HG02973 (cell line): ENCODE results near the gene NRP1.
"Not testable (repeated sequence)": the region's sequence is repeated elsewhere in the genome, so short reads cannot be mapped to it uniquely, and the experiment has no call there.

Source experiments
- ATAC-seq: cut with Tn5 transposase; IDR thresholded peaks from one replicate; pipeline ENCODE4 v1.9.1; 2021; ENCODE audit warnings: moderate library complexity; ENCODE audit not compliant: unreplicated experiment

NRP1 gene

DNA sequence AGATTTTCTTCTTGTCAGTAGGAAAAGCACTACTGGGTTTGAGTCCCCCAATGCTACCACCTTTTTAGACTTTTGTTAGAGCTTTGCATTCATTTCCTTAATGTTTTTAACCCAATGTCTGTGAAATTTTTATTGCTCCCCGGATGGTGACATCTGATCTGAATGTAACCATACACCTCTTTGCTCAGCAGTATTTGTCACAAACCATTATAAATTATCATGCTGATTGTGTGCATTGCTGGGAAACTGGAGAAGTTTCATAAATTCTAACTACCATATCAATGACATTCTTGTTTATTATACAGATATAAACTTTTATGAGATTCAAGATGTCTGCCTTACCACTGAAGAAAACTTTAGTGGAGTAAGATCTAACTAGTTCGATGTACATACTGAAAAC, 8.5 kb downstream of the NRP1 start:
- ATAC-seq, result no peak

DNA sequence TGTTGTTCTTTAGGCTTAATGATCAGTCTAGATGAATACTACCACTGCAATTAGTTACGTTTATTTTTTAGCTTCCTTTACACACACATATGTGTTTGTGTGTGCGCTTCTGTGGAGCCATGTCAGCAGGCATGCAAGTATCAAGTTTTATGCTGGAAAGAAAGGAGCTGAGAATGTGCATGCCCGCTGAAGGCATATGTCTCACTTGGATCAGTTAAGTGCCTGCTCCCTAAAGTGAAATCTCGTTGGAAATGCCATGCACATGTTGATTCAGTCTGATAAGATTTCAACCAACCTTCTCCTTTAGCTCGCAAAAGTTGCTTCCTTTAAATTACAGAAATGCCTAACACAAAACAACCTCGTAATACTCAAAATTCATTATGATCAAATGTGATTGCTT, 10.7 kb downstream of the NRP1 start:
- ATAC-seq, result no peak

DNA sequence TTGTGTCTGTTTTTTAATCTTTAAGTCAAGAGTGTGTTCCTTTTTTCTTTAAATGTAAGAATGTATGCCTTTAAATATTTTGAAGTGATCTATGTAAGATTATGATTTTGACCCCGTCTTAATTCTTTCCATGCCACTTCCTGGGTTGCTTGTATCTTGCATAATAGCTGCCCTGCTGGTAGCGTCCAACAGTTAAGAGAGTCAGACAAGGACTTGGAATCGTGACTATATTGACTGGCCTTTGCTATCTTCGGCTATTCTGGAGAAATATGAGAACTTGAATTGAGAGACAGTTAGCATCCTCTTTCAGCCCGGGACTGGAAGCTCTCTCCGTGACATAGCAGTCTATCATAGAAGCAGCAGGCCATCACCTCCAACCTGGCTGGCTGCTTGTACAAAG, 13.0 kb downstream of the NRP1 start:
- ATAC-seq, result no peak

DNA sequence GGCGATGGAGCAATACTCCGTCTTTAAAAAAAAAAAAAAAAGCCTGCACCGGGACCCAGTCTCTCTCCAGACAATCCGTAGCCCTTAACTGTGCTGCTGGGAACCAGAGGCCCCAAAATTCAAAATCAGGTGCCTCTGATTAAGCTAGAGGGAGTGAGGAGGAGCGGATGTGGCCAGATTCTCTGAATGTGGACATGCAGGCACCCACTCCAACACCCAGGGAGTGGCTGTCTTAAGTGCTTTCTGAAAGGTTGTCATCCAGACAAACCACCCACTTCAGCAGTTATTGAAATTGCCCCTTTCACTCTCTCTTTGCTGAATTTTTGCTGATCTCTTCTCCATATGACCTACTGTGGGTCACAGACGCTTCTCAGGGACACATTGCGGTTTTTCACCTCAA, 14.2 kb downstream of the NRP1 start:
- no peak for ATAC-seq

DNA sequence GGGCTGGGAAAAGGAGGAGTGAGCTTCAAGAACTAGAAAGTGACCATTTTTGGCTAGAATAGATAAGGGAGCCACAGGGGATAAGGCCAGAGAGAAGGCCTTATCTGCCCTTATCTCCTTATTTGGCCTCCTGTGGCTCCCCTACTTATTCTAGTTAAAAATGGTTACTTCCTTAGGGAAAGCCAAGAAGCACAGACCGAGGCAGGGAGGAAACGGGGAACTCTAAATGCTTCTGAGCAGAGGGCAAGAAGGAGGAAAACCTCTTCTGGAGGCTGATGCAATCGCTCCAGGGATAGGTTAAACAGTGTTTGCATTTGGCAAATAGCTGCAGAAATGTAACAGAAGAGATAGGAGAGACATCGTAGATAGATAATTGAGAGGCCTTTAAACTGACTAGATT, 18.6 kb downstream of the NRP1 start:
- ATAC-seq, result no peak

DNA sequence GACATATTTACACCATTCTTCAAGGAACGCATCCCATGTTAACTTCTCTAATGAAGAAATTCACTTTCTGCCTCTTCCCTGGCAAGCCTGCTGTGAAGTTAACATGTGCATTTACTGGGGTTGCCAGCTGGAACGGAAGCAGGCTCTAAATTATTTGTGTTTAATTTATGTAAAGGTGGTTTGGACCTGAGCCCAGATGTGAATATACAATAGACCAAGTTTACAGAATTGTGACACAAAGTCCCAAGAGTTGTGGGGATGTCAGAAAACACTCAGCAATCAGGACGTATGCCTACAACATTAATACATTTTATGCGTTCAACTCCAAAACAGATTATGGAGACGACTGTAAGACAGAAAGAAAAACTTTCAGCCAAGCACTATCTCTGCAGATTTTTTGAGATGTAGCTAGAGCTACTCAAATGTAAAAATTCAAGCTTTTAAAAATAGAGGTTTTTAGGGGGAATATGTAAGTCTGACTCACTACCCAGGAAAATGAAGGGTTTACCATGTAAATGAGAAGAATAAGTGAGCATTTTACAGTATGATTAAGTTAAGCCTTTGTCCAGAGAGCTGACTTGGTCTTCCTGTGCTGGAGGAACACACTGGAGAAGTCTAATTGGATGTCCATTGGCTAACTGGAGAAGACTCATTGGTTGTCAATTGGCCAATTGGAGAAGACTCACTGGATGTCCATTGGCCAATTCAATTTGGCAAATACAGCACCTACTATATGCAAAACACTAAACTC, 19.5 kb downstream of the NRP1 start:
- no peak for ATAC-seq

DNA sequence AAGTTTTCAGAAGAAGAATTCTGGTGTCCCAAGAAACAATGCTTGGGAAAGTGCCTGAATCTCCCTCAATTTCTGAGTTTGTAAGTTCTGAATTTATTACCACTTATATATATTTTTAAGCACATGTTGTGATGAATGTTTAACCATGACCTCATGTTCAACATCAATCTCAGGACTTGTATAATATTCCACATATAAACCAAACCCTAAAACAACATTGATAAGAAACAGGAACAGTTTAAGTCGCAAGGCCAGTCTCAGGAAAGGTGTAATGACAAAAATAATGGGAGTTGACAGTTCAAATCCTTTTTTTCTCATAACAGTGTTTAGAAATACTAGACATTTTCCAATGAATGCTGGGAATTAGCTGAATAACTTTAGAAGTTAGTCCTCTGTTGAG, 22.8 kb downstream of the NRP1 start:
- ATAC-seq, result no peak

DNA sequence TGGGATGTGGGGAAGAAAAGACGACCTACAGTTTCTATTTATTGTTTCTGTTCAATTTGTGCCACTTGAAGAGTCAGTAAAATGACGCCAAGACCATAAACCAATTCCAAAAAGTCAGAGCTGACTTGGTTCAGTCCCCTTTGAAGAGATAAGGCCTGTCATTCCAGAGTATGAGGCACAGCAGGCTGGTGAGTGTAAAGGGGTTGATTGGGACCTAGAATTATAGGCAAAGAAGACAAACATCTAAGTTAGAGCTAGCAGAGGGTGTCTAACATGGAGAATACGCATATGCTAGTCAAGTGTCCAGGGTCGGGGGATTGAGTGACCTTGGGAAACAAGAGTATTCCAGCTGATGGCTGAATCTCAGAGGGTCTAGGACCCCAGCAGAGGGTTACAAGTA, 23.6 kb downstream of the NRP1 start:
- ATAC-seq, result no peak

DNA sequence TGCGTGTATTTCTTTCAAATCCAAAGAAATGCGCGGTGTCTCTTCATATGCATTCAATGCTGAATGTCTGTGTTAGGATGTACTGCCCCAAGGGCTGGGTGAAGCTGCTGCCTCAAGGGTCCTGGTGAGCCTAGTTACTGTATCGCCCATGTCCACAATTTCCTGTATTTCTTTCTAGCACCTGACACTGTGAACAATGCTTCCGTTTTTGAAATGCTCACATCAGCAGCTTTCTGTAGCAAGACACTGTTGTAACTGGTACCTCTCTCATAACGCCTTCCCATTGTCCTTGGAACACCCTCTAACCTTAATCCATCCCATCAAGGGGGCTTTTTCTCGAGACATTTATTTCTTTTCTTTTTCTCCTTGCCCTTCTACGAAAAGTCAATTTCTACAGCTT, 25.1 kb downstream of the NRP1 start:
- no peak for ATAC-seq

DNA sequence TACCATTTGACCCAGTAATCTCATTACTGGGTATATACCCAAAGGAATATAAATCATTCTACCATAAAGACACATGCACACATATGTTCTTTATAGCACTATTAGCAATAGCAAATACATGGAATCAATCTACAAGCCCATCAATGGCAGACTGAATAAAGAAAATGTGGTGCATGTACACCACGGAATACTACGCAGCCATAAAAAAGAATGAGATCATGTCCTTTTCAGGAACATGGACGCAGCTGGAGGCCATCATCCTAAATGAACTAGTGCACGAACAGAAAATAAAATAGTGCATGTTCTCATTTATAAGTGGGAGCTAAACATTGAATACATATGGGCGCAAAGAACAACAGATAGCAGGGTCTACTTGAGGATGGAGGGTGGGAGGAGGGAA, 26.6 kb downstream of the NRP1 start:
- no peak for ATAC-seq

DNA sequence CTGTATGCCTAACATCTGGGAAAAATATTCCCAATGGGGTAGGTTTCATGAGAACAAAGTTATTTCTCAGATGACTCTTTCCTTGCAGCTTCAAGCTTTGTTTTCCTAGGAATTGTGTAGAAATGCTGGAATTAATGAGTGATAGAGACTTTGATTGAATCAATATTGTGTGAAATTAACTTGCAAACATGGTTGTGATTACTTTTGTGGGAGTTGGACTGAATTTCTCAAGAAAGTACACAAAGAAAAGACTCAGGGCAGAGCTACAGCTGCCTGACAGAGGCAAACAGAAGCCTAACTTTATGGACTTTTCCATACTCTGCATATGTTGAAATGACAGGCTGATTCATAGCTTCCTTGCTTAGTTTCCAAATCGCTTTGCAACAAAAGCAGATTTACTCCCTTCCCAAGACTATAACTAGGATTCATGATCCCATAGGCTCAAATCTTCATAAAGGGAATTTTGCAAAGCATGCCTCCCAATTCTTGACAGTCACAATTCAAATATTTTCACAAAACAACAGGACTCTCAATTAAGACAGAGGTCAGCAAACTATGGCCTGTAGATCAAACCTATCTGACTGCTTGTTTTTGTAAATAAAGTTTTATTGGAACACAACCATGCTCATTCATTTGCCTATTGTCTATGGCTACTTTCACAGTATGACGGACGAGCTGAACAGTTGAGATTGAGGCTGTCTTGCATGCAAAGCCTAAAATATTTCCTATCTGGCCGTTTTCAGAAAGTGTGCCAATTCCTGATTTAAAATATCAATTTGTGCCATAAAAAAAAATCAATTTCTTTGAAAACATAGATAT, 27.6 kb downstream of the NRP1 start:
- ATAC-seq, result no peak

DNA sequence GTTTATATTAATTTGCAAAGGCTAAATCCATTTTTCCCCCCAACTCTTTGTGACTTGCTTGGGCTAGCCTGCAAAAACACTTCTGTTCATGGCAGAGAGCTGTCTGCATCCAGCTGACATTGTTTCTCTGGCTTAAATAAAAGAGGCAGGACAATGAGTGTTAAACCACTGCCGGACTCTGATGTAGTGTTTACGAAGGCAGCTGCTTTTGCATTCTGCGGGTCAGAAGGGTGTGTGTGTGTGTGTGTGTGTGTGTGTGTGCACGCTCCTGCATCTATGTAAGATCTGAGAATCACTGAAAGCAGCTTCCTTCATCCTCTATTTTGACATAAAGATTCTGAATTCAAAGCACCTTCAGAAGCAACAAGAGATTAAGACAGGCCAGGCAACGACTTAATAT, 28.3 kb downstream of the NRP1 start:
- ATAC-seq, result no peak

DNA sequence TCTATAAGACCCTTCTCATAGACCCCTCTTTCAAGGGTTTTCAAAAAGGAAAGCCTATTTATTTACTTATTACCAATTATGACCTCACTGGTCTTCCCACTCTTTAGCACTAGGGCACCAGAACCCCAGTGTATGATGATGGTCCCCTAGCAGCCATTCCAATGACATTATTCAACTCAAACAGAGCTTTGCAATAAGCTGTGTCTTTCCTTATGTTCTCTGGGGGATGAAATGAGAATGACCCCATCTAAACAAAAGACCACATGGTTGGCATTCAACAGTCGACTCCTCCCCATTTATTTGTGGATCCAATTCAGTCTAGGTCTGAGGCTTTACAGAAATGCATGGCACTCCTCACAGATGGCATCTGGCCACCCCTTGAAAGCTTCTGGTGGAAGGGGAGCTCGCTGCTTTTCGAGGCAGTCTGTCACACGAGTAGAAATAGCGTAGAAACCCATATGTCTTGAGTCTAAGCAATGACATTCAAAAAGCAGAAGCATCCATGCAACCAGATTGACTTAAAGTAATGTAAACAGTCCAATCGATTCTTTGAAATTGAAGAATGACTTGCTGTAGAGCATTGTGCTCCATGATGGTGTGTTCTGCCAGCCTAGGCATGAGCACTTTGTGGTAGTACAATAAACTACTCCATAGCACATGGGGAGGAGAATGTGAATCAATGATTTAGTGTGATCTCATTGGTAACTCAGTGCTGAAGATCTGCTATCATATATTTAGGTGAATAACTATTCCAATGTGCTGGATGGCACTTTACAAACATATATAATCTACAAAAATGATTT, 29.8 kb downstream of the NRP1 start:
- no peak for ATAC-seq

DNA sequence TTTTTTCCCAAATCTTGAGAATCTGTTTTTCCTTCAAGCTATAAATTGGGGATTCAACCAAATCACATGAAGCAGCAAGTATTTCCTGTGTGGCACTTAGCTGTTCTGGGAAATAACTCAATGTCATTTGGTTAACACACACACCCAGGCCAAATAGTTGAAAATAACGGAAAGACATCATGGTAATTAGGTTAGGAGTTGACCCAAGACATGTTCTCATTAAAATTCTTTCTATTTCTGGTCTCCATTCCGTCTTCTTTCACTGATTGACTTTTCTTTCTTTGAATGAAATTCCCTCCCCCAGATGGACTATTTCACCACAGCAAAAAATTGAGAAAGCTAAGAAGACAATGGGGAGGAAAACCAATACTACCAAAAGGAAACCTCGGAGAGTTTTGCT, 30.5 kb downstream of the NRP1 start:
- ATAC-seq, result no peak

DNA sequence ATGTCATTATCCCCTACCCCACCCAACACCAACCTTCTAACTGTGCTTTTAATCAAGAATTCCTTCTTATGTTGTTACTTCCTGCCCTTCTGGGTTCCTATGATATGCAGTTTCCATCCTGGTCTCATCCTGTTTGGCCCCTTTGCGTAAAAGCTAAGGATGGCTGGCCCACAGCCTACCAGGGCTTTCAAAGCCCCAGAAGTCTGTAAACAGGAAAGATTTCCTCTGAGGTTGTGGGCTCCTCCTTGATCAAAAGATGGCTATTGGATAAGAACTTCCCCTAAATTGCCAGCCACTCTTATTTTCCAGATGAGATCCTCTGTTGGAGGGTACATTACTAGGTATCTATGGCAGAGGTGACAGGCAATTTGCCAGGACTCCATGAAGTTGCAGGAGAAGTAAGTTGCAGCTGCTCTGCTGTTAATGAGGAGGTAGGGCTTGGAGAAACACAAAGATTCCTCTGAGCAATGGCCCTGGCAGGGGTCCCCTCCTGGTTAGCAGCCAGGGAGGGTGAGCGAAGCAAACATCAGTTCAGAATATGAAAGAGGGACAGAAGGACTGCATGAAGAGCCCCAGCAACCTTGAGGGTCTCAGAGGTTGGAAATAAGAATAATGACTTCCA, 32.1 kb downstream of the NRP1 start:
- ATAC-seq, result no peak

DNA sequence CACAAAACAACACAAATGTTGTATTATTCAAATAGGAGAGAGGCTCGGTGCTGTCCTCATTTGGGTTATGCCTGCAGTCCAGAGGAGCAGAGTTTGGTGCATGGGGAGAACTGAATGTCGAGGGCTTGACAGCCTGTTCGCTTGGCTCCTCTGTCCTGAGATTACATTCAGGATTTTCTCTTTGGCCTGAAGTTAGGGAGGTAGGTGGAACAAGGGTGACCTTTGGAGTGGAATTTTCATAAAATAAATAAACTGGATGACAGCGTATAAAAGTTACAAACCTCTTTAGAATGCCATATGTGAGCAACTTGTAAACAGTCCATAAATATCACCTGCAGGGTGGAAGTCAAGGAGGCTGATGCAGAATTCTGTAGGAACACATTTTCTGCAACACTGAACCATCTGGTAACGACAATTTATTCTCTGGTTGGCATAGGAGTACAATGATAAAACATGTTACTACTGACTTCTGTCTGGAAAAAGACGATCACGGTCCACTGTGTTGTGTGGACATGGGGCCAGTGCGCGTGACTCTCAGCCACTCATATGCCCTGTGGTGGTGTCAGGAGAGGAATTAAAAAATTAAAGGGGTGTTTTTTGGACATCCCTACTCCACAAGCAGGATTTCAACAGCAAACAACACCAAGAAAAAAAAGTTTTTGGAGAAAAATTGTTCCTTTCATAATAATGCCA, 33.2 kb downstream of the NRP1 start:
- no peak for ATAC-seq

DNA sequence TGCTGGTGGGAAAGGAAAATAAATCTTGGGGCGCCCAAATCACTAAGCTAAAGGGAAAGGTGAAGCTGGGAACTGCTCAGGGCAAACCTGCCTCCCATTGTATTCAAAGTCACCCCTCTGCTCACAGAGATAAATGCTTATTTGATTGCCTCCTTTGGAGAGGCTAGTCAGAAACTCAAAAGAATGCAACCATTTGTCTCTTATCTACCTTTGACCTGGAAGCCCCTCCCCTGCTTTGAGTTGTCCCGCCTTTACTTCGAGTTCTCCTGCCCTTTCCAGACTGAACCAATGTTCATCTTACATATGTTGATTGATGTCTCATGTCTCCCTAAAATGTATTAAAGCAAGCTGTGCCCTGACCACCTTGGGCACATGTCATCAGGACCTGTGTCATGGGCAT, 33.9 kb downstream of the NRP1 start:
- ATAC-seq, result not testable (repeated sequence)

DNA sequence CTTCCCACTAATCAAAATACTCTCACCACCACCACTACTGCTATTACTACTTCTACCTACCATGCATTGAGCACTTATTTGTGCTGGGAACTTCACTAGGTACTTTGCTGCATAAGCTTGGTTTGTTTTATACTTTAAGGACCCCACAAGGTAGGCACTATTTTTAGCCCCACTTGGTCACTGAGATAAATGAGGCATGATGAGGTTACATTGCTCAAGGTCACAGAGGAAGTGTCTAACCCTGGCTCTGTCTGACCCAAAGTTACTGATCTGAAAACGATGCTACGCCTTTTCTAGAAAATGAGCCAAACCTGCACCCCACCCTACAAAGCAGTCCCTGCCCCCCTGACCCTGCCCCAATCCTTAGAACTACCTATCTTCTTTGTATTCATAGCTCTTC, 35.6 kb downstream of the NRP1 start:
- ATAC-seq, result no peak

DNA sequence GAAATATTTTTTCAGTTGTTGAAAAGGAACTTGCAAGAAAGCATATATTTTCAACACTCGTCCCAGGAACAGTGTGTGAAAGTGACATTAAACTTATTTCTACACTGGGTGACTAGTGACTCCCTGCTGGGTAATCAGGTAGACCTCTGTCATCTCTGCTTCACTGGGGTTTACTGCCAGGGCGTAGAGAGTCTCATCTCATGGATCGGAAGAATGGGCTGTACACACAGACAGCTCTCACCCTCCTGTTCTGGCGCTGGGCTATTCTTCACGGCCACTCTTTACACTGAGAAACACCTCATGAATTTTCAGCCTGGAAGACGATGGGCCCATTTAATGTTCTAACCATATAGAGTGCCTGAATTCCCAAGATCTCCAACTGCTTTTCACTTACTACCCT, 36.4 kb downstream of the NRP1 start:
- ATAC-seq, result no peak

DNA sequence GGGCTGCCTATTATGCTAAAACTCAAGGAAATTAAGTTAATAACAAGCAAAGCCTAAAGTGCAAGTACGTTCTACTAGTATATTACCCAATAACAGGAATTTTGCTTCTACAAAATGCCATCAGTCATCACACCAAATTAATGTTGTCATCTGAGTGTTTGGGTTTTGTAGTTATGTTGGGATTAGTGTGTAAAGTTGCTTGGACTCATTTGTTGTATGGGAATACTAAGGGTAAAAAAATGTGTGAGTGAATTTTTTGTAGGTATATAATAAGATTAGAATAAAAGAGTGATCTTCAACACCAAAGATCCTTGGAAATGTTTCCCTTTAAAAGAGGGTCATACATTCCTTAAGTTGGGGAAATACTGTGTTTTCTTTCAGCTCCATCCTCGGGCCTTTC, 38.6 kb downstream of the NRP1 start:
- ATAC-seq, result no peak
